WTC11 (cell line): ENCODE data around the gene PADI1. TPM values are rescaled to one million over a fixed set of nuclear protein-coding genes. Genes with fewer than 3 reads are reported as not detected.

Source experiments
- ATAC-seq: fragments of 200-7000 bp; cut with Tn5 transposase; 2 replicates; pipeline ENCODE4 v1.10.0; 2021; ENCODE audit warnings: mild to moderate bottlenecking, moderate library complexity
- CTCF ChIA-PET: fragments of 300-600 bp; sonication (Branson Sonifier 250); formaldehyde crosslinking; loops from one replicate; lab custom pipeline; 2021; ENCODE audit warnings: antibody characterized with exemption; lab: Charles Lee
- POLR2A ChIA-PET: fragments of 350-600 bp; sonication (Branson Sonifier 250); formaldehyde crosslinking; loops from one replicate; lab custom pipeline; 2021; ENCODE audit warnings: antibody characterized with exemption; lab: Charles Lee
- DNase-seq: peaks from one replicate; pipeline ENCODE4 v3.0.0; 2021; ENCODE audit warnings: low spot score
- H3K27ac Mint-ChIP-seq: 2 replicates; pipeline ENCODE4 v1.8.0; 2021; ENCODE audit warnings: mixed read lengths
- H3K27me3 Mint-ChIP-seq: 2 replicates; pipeline ENCODE4 v1.8.0; 2021; ENCODE audit warnings: low read depth, mild to moderate bottlenecking, moderate library complexity, mixed read lengths
- H3K36me3 Mint-ChIP-seq: 2 replicates; pipeline ENCODE4 v1.8.0; 2021; ENCODE audit warnings: mixed read lengths
- H3K4me1 Mint-ChIP-seq: 2 replicates; pipeline ENCODE4 v1.8.0; 2022; ENCODE audit warnings: mixed read lengths
- H3K4me3 Mint-ChIP-seq: 2 replicates; pipeline ENCODE4 v1.8.0; 2021; ENCODE audit warnings: mild to moderate bottlenecking, moderate library complexity, mixed read lengths
- H3K9me3 Mint-ChIP-seq: 2 replicates; pipeline ENCODE4 v1.8.0; 2021; ENCODE audit warnings: mixed read lengths
- CBFB ChIP-seq: sonication (generic); formaldehyde crosslinking; IDR thresholded peaks from 2 replicates; pipeline ENCODE4 v1.8.1; 2022; ENCODE audit warnings: mild to moderate bottlenecking, low read depth, missing genetic modification reagents
- E2F4 ChIP-seq: sonication (generic); formaldehyde crosslinking; IDR thresholded peaks from 2 replicates; pipeline ENCODE4 v1.8.1; 2022; ENCODE audit warnings: low read depth, mild to moderate bottlenecking, moderate library complexity, missing genetic modification reagents, borderline replicate concordance
- E2F5 ChIP-seq: sonication (generic); formaldehyde crosslinking; IDR thresholded peaks from 2 replicates; pipeline ENCODE4 v1.8.1; 2022; ENCODE audit warnings: mild to moderate bottlenecking, moderate library complexity, missing genetic modification reagents
- EMX1 ChIP-seq: fragments of 250-450 bp; sonication (Bioruptor Pico); IDR thresholded peaks from 2 replicates; pipeline ENCODE4 v1.8.0; 2021; ENCODE audit warnings: mild to moderate bottlenecking
- ESRRA ChIP-seq: sonication (generic); formaldehyde crosslinking; IDR thresholded peaks from 2 replicates; pipeline ENCODE4 v1.8.1; 2022; ENCODE audit warnings: mild to moderate bottlenecking, missing genetic modification reagents, borderline replicate concordance
- ETV6 ChIP-seq: sonication (generic); formaldehyde crosslinking; IDR thresholded peaks from 2 replicates; pipeline ENCODE4 v1.8.1; 2022; ENCODE audit warnings: mild to moderate bottlenecking, missing genetic modification reagents
- JAZF1 ChIP-seq: fragments of 250-450 bp; sonication (Bioruptor Pico); IDR thresholded peaks from 2 replicates; pipeline ENCODE4 v1.9.0; 2021; ENCODE audit warnings: moderate library complexity, mild to moderate bottlenecking, inconsistent platforms
- KAT7 ChIP-seq: sonication (generic); formaldehyde crosslinking; IDR thresholded peaks from 2 replicates; pipeline ENCODE4 v1.8.1; 2023; ENCODE audit warnings: missing genetic modification reagents, mild to moderate bottlenecking, borderline replicate concordance
- MAX ChIP-seq: sonication (generic); formaldehyde crosslinking; IDR thresholded peaks from 2 replicates; pipeline ENCODE4 v1.8.0; 2022; ENCODE audit warnings: mild to moderate bottlenecking, missing genetic modification reagents
- MLX ChIP-seq: sonication (generic); formaldehyde crosslinking; IDR thresholded peaks from 2 replicates; pipeline ENCODE4 v1.8.1; 2023; ENCODE audit warnings: mild to moderate bottlenecking, missing genetic modification reagents, moderate library complexity
- MYBL2 ChIP-seq: sonication (generic); formaldehyde crosslinking; IDR thresholded peaks from 2 replicates; pipeline ENCODE4 v1.8.1; 2023; ENCODE audit warnings: mild to moderate bottlenecking, moderate library complexity, missing genetic modification reagents
- NFATC4 ChIP-seq: fragments of 250-450 bp; sonication (Bioruptor Pico); IDR thresholded peaks from 2 replicates; pipeline ENCODE4 v1.9.0; 2021; ENCODE audit warnings: mild to moderate bottlenecking
- NFE2L1 ChIP-seq: sonication (generic); formaldehyde crosslinking; IDR thresholded peaks from 2 replicates; pipeline ENCODE4 v1.8.1; 2023; ENCODE audit warnings: missing genetic modification reagents
- NFYB ChIP-seq: sonication (generic); formaldehyde crosslinking; conservative IDR thresholded peaks from 2 replicates; pipeline ENCODE4 v1.8.0; 2022; ENCODE audit warnings: low read depth, missing genetic modification reagents
- OVOL2 ChIP-seq: fragments of 250-450 bp; sonication (Bioruptor Pico); IDR thresholded peaks from 2 replicates; pipeline ENCODE4 v1.9.0; 2021; ENCODE audit warnings: mild to moderate bottlenecking, borderline replicate concordance
- SMAD4 ChIP-seq: sonication (generic); formaldehyde crosslinking; IDR thresholded peaks from 2 replicates; pipeline ENCODE4 v1.8.0; 2022; ENCODE audit warnings: mild to moderate bottlenecking, missing genetic modification reagents
- SP1 ChIP-seq: sonication (generic); formaldehyde crosslinking; conservative IDR thresholded peaks from 2 replicates; pipeline ENCODE4 v1.8.1; 2022; ENCODE audit warnings: missing genetic modification reagents
- TEAD4 ChIP-seq: sonication (generic); formaldehyde crosslinking; IDR thresholded peaks from 2 replicates; pipeline ENCODE4 v1.8.0; 2022; ENCODE audit warnings: mild to moderate bottlenecking, missing genetic modification reagents
- TP53 ChIP-seq: sonication (generic); formaldehyde crosslinking; IDR thresholded peaks from 2 replicates; pipeline ENCODE4 v1.8.1; 2023; ENCODE audit warnings: mild to moderate bottlenecking, missing genetic modification reagents
- USF2 ChIP-seq: sonication (generic); formaldehyde crosslinking; IDR thresholded peaks from 2 replicates; pipeline ENCODE4 v1.8.1; 2023; ENCODE audit warnings: mild to moderate bottlenecking, missing genetic modification reagents, moderate library complexity
- ZBTB21 ChIP-seq: sonication (generic); formaldehyde crosslinking; IDR thresholded peaks from 2 replicates; pipeline ENCODE4 v1.8.1; 2023; ENCODE audit warnings: mild to moderate bottlenecking, missing genetic modification reagents, borderline replicate concordance
- ZNF138 ChIP-seq: sonication (generic); formaldehyde crosslinking; conservative IDR thresholded peaks from 2 replicates; pipeline ENCODE4 v1.8.1; 2022; ENCODE audit warnings: mild to moderate bottlenecking, moderate library complexity, missing genetic modification reagents
- ZNF396 ChIP-seq: fragments of 250-450 bp; sonication (Bioruptor Pico); IDR thresholded peaks from 2 replicates; pipeline ENCODE4 v1.8.0; 2021; ENCODE audit warnings: mild to moderate bottlenecking, moderate library complexity, borderline replicate concordance
- ZNF423 ChIP-seq: fragments of 250-450 bp; sonication (Bioruptor Pico); IDR thresholded peaks from 2 replicates; pipeline ENCODE4 v2.1.2; 2022; ENCODE audit warnings: mild to moderate bottlenecking, moderate library complexity
- total RNA-seq: library from RNA; stranded (reverse); gene quantifications from 3 replicates; pipeline ENCODE4 v1.2.3, GENCODE V29; 2021
- TF ChIP-seq, protein P1 (sequence below): fragments of 200-600 bp; IDR thresholded peaks from 2 replicates; pipeline ENCODE4 v1.8.0; 2022; ENCODE audit warnings: antibody characterized with exemption
- TF ChIP-seq, protein P2 (sequence below): sonication (generic); formaldehyde crosslinking; conservative IDR thresholded peaks from 2 replicates; pipeline ENCODE4 v1.8.1; 2022; ENCODE audit warnings: mild to moderate bottlenecking, missing genetic modification reagents
- TF ChIP-seq, protein P3 (sequence below): fragments of 250-450 bp; sonication (Bioruptor Pico); IDR thresholded peaks from 2 replicates; pipeline ENCODE4 v1.8.0; 2021; ENCODE audit warnings: mild to moderate bottlenecking
- TF ChIP-seq, protein P4 (sequence below): sonication (generic); formaldehyde crosslinking; IDR thresholded peaks from 2 replicates; pipeline ENCODE4 v1.8.1; 2023; ENCODE audit warnings: mild to moderate bottlenecking, missing genetic modification reagents

The PADI1 gene
- total RNA-seq, 1 experiment from 2014 or later = 0.15 TPM

DNA sequence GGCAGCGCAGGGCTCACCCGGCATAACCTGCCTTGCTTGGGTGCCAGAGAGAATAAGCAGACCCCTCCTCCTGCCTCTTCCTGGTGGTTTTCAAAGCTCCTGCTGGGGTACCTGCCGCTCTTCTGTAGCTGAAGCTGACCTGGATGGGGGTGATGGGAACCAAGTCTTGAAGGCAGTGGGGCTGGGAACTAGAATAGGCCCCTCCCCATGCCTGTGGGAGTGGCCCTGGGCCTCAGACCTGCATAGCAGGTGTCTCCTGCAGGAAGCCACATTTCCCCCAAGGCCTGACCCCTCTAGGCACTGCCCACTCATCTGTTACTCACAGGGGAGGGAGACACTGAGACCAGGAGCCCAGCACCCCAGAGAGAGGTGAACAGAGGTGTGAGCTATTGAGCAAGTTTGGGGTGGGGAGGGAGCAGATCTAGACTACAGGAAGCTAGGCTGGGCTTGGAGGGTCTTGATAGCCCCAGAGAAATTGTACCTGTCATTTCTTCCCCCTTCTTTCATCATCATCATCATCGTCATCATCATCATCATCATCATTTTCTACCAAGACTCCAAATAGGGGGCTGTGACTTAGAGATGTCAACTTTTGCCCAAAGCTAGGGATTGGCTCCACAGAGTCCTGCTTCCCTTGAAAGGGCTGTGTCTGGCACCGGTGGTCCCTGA is 10.1 kb downstream of the PADI1 start:
- no peak for DNase-seq

GRCh38 chr1:17215545-17215890 is 10.6 kb downstream of the PADI1 start:
- H3K9me3 Mint-ChIP-seq = no peaks in the 10 kb centered on the region
- H3K27ac Mint-ChIP-seq = no peak overlapping the region
- no peak overlapping the region for H3K4me3 Mint-ChIP-seq
- peaks cover 34% of the 10 kb centered on the region for H3K4me1 Mint-ChIP-seq
- POLR2A ChIA-PET = interaction anchor here (0.9 kb wide), 1 partner anchor 15 kb away, joined by 3 read pairs; no protein-coding TSS in a partner anchor
- CTCF ChIA-PET = interaction anchor here (1.0 to 1.6 kb wide), 2 partner anchors 46 to 95 kb away, joined by 4 read pairs; no protein-coding TSS in a partner anchor
- H3K36me3 Mint-ChIP-seq = no peaks in the 10 kb centered on the region
- DNase-seq = no peak
- no peaks in the 10 kb centered on the region for H3K27me3 Mint-ChIP-seq
- ATAC-seq = no peak
- TF ChIP-seq MYBL2 (CRISPR knock-in tag) = no peak
- no peak for TF ChIP-seq KAT7
- no peak for TF ChIP-seq TP53 (CRISPR knock-in tag)
- no peak for TF ChIP-seq SP1 (CRISPR knock-in tag)
- no peak for TF ChIP-seq NFATC4 (CRISPR knock-in tag)
- TF ChIP-seq ZBTB21 (CRISPR knock-in tag) = no peak
- TF ChIP-seq, protein P1, sequence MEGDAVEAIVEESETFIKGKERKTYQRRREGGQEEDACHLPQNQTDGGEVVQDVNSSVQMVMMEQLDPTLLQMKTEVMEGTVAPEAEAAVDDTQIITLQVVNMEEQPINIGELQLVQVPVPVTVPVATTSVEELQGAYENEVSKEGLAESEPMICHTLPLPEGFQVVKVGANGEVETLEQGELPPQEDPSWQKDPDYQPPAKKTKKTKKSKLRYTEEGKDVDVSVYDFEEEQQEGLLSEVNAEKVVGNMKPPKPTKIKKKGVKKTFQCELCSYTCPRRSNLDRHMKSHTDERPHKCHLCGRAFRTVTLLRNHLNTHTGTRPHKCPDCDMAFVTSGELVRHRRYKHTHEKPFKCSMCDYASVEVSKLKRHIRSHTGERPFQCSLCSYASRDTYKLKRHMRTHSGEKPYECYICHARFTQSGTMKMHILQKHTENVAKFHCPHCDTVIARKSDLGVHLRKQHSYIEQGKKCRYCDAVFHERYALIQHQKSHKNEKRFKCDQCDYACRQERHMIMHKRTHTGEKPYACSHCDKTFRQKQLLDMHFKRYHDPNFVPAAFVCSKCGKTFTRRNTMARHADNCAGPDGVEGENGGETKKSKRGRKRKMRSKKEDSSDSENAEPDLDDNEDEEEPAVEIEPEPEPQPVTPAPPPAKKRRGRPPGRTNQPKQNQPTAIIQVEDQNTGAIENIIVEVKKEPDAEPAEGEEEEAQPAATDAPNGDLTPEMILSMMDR = no peak
- no peak for TF ChIP-seq E2F4
- no peak for TF ChIP-seq ZNF396
- TF ChIP-seq NFYB (CRISPR knock-in tag) = no peak
- TF ChIP-seq ETV6 (CRISPR knock-in tag) = no peak
- no peak for TF ChIP-seq TEAD4 (CRISPR knock-in tag)
- no peak for TF ChIP-seq SMAD4
- no peak for TF ChIP-seq USF2 (CRISPR knock-in tag)
- TF ChIP-seq, protein P2, sequence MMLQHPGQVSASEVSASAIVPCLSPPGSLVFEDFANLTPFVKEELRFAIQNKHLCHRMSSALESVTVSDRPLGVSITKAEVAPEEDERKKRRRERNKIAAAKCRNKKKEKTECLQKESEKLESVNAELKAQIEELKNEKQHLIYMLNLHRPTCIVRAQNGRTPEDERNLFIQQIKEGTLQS (CRISPR knock-in tag) = no peak
- TF ChIP-seq JAZF1 (CRISPR knock-in tag) = no peak

More for the DNA sequence above, 10.1 kb downstream of the PADI1 start:
- Mint-ChIP-seq H3K27me3 (no peaks in the 10 kb centered on the region), H3K36me3 (no peaks in the 10 kb centered on the region), H3K27ac (no peak overlapping the region), H3K9me3 (no peaks in the 10 kb centered on the region), H3K4me3 (no peak overlapping the region), H3K4me1 (peaks cover 34% of the 10 kb centered on the region)
- ATAC-seq = peak; percentile 61
- no peak for TF ChIP-seq MLX (CRISPR knock-in tag)
- TF ChIP-seq E2F5 = no peak
- no peak for TF ChIP-seq EMX1 (CRISPR knock-in tag)
- no peak for TF ChIP-seq MAX (CRISPR knock-in tag)
- TF ChIP-seq, protein P3, sequence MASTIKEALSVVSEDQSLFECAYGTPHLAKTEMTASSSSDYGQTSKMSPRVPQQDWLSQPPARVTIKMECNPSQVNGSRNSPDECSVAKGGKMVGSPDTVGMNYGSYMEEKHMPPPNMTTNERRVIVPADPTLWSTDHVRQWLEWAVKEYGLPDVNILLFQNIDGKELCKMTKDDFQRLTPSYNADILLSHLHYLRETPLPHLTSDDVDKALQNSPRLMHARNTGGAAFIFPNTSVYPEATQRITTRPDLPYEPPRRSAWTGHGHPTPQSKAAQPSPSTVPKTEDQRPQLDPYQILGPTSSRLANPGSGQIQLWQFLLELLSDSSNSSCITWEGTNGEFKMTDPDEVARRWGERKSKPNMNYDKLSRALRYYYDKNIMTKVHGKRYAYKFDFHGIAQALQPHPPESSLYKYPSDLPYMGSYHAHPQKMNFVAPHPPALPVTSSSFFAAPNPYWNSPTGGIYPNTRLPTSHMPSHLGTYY (CRISPR knock-in tag) = no peak
- no peak for TF ChIP-seq ZNF396
- TF ChIP-seq ESRRA (CRISPR knock-in tag) = no peak
- no peak for TF ChIP-seq ZNF138 (CRISPR knock-in tag)
- TF ChIP-seq NFE2L1 (CRISPR knock-in tag) = no peak
- TF ChIP-seq, protein P4, sequence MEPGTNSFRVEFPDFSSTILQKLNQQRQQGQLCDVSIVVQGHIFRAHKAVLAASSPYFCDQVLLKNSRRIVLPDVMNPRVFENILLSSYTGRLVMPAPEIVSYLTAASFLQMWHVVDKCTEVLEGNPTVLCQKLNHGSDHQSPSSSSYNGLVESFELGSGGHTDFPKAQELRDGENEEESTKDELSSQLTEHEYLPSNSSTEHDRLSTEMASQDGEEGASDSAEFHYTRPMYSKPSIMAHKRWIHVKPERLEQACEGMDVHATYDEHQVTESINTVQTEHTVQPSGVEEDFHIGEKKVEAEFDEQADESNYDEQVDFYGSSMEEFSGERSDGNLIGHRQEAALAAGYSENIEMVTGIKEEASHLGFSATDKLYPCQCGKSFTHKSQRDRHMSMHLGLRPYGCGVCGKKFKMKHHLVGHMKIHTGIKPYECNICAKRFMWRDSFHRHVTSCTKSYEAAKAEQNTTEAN (CRISPR knock-in tag) = no peak
- no peak for TF ChIP-seq OVOL2 (CRISPR knock-in tag)
- no peak for TF ChIP-seq CBFB (CRISPR knock-in tag)
- TF ChIP-seq ZBTB21 (CRISPR knock-in tag) = no peak
- TF ChIP-seq ZNF423 = no peak
- ChIA-PET CTCF (interaction anchor here (1.6 kb wide), 1 partner anchor 45 kb away, joined by 4 read pairs; no protein-coding TSS in a partner anchor), POLR2A (interaction anchor here (0.9 kb wide), 1 partner anchor 14 kb away, joined by 3 read pairs; no protein-coding TSS in a partner anchor)
